ENCODE measurements around the gene AACS. TPM values are rescaled to one million over a fixed set of nuclear protein-coding genes. Genes with fewer than 3 reads are reported as not detected.
"Not testable (repeated sequence)": the region's sequence is repeated elsewhere in the genome, so short reads cannot be mapped to it uniquely, and the experiment has no call there.

AACS gene
- total and polyA plus RNA-seq, 2 of the 13 experiments (the other 11 are each of a cell fraction or from before 2014, with no cell fraction given) = 23.3 to 28.8 TPM

DNA sequence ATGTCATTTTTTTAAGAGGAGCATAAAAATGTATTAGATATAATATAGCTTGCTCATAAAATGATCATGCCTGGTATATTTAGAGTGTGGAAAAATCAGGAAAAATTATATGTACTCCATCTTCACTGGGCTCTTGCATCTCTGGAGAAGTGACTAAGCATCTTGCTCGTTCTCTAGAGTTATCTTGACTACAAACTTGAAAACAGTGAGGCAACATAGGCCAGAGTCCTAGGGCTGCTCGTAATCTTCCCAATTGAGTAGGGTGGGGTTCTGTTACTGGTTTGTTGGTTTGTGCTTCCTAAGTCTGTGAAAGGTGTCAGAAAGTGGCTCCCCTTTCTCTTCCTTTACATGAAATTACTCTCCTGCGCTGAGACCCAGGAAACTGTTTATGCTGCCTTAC is 46.2 kb downstream of the AACS start:
- H3K4me2 ChIP-seq (ENCODE audit: low read depth, low read length) = no peak overlapping the region
- H3K79me2 ChIP-seq (ENCODE audit: insufficient read depth, low read length) = no peaks in the 10 kb centered on the region
- H3K4me3 ChIP-seq (replicated peaks in 1 of 3; ENCODE audit: insufficient read depth in 1 of 3, low read depth in 2 of 3, low read length in 3 of 3) = no peak overlapping the region
- H3K36me3 ChIP-seq (replicated peaks in 1 of 2; ENCODE audit: control insufficient read depth in 1 of 2, insufficient read depth in 2 of 2, low read length in 2 of 2) = peaks cover 22 to 50% of the 10 kb centered on the region in 2 experiments; a peak in 4 of 5 replicates
- H4K20me1 ChIP-seq (ENCODE audit: insufficient read depth, low read length) = no peaks in the 10 kb centered on the region
- H3K27ac ChIP-seq (ENCODE audit: extremely low read length, insufficient read depth, low read length) = no peak overlapping the region
- ATAC-seq (no peak), DNase-seq (ENCODE audit: low spot score) (no peak), FAIRE-seq (no peak)
- in situ Hi-C loops (cut with HindIII; ENCODE audit: extremely low pct_ligation_motif_present, low pct_unique_long_range_greater_than_20kb) (no loop called here), intact Hi-C loops (cut with micrococcal nuclease; ENCODE audit: unreplicated experiment) (no loop called here)
- H3K27me3 ChIP-seq (ENCODE audit: control insufficient read depth in 1 of 2, insufficient read depth in 2 of 2, low read length in 2 of 2) = no peaks in the 10 kb centered on the region
- H3K9me3 ChIP-seq (ENCODE audit: low read length) = no peaks in the 10 kb centered on the region
- CTCF ChIA-PET (ENCODE audit: low intra/inter-chr PET ratio, low total read pairs) = no interaction called here
- no peak for TF ChIP-seq ZNF569 (CRISPR knock-in tag; IDR thresholded peaks at IDR 0.05; ENCODE audit: borderline replicate concordance)
- no peak for TF ChIP-seq SP1 (IDR thresholded peaks at IDR 0.05)
- TF ChIP-seq SP1 (CRISPR knock-in tag; IDR thresholded peaks at IDR 0.05) = no peak
- TF ChIP-seq, protein P1, sequence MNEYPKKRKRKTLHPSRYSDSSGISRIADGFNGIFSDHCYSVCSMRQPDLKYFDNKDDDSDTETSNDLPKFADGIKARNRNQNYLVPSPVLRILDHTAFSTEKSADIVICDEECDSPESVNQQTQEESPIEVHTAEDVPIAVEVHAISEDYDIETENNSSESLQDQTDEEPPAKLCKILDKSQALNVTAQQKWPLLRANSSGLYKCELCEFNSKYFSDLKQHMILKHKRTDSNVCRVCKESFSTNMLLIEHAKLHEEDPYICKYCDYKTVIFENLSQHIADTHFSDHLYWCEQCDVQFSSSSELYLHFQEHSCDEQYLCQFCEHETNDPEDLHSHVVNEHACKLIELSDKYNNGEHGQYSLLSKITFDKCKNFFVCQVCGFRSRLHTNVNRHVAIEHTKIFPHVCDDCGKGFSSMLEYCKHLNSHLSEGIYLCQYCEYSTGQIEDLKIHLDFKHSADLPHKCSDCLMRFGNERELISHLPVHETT (CRISPR knock-in tag; conservative IDR thresholded peaks at IDR 0.05) = no peak
- TF ChIP-seq NR3C1 (CRISPR knock-in tag; IDR thresholded peaks at IDR 0.05) = no peak
- no peak for TF ChIP-seq SAP130 (CRISPR knock-in tag; IDR thresholded peaks at IDR 0.05; ENCODE audit: low read depth)
- BruUV-seq (replicated peaks) = no TSS peak
- H3K9ac ChIP-seq (ENCODE audit: insufficient read depth, low read depth, low read length) = no peak overlapping the region
- no peak overlapping the region for H2AFZ ChIP-seq (ENCODE audit: low read length)
- no peaks in the 10 kb centered on the region for H3K4me1 ChIP-seq (ENCODE audit: insufficient read depth, low read length)
- POLR2A ChIA-PET = no interaction called here
- 89% methylated on average over 3 of the region's 3 CpGs for WGBS (ENCODE audit: low lambda C conversion rate)

- peaks cover 14 to 43% of the 10 kb centered on the region in 2 experiments; a peak in 4 of 5 replicates for H3K36me3 ChIP-seq (replicated peaks in 1 of 2; ENCODE audit: control insufficient read depth in 1 of 2, insufficient read depth in 2 of 2, low read length in 2 of 2)
- ATAC-seq; FAIRE-seq; H3K4me1 ChIP-seq (ENCODE audit: insufficient read depth, low read length); DNase-seq (ENCODE audit: low spot score); H3K9ac ChIP-seq (ENCODE audit: insufficient read depth, low read depth, low read length); in situ Hi-C loops (cut with HindIII; ENCODE audit: extremely low pct_ligation_motif_present, low pct_unique_long_range_greater_than_20kb); H4K20me1 ChIP-seq (ENCODE audit: insufficient read depth, low read length); H3K79me2 ChIP-seq (ENCODE audit: insufficient read depth, low read length); BruUV-seq (replicated peaks); H3K4me2 ChIP-seq (ENCODE audit: low read depth, low read length); intact Hi-C loops (cut with micrococcal nuclease; ENCODE audit: unreplicated experiment); CTCF ChIA-PET (ENCODE audit: low intra/inter-chr PET ratio, low total read pairs); H3K4me3 ChIP-seq (replicated peaks in 1 of 3; ENCODE audit: insufficient read depth in 1 of 3, low read depth in 2 of 3, low read length in 3 of 3); H3K9me3 ChIP-seq (ENCODE audit: low read length); H3K27ac ChIP-seq (ENCODE audit: extremely low read length, insufficient read depth, low read length); POLR2A ChIA-PET; H3K27me3 ChIP-seq (ENCODE audit: control insufficient read depth in 1 of 2, insufficient read depth in 2 of 2, low read length in 2 of 2); H2AFZ ChIP-seq (ENCODE audit: low read length): not testable (repeated sequence)
- WGBS (ENCODE audit: low lambda C conversion rate) = 99% methylated on average over 6 of the region's 6 CpGs
Measured at GRCh38 chr12:125112614-125113013, 47.4 kb downstream of the AACS start.
